Activated T-helper 17 cell treated with anti-CD3 and anti-CD28 coated beads, Interleukin-2, amount 50 U/mL, for 72 hours (primary cell): ENCODE data around the gene TMEM40. TPM values are rescaled to one million over a fixed set of nuclear protein-coding genes. Genes with fewer than 3 reads are reported as not detected.

Experiments used
- ATAC-seq: fragments of 150-1000 bp; cut with Tn5 transposase; replicated peaks from 2 replicates; pipeline ENCODE4 v1.10.0; 2021; ENCODE audit warnings: mild to moderate bottlenecking, moderate library complexity
- H3K27ac Mint-ChIP-seq: one replicate; pipeline ENCODE4 v1.8.0; 2022; ENCODE audit warnings: mixed read lengths
- H3K27me3 Mint-ChIP-seq: one replicate; pipeline ENCODE4 v1.8.0; 2022; ENCODE audit warnings: mixed read lengths
- H3K36me3 Mint-ChIP-seq: one replicate; pipeline ENCODE4 v1.8.0; 2022; ENCODE audit warnings: low read depth, mild to moderate bottlenecking, mixed read lengths
- H3K4me1 Mint-ChIP-seq: one replicate; pipeline ENCODE4 v1.8.0; 2022; ENCODE audit warnings: mixed read lengths
- H3K4me3 Mint-ChIP-seq: one replicate; pipeline ENCODE4 v1.8.0; 2022; ENCODE audit warnings: mild to moderate bottlenecking, mixed read lengths
- H3K9me3 Mint-ChIP-seq: one replicate; pipeline ENCODE4 v1.8.0; 2022; ENCODE audit warnings: mixed read lengths
- total RNA-seq, 2 donors: library from RNA; stranded (reverse); gene quantifications; one replicate each; pipeline ENCODE4 v1.2.3, GENCODE V29; 2022

Gene TMEM40
- total RNA-seq, 2 donors from 2014 or later, result not detected

DNA sequence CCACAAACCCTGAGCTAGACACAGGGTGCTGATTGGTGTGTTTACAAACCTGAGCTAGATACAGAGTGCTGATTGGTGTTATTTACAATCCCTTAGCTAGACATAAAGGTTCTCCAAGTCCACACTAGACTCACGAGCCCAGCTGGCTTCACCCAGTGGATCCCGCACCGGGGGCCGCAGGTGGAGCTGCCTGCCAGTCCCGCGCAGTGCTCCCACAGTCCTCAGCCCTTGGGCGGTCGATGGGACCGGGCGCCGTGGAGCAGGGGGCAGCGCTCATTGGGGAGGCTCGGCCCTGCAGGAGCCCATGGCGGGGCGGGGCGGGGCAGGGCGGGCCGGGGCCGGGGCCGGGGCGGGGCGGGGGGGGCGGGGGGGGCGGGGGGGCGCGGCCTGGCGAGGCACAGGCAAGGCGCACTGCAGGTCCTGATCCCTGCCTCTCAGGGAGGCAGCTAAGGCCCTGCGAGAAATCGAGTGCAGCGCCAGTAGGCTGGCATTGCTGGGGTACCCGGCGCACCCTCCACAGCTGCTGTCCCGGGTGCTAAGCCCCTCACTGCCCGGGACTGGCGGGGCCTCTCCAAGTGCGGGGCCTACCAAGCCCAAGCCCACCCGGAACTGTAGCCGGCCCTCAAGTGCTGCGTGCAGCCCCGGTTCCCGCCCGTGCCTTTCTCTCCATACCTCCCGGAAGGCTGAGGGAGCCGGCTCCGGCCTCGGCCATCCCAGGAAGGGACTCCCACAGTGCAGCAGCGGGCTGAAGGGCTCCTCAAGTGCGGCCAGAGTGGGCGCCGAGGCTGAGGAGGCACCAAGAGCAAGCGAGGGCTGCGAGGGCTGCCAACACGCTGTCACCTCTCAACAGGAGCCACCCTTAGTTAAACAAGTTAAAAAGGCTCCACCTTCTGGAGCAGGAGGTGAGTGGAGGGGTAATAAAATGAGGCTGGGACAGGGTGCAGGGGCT is 9.8 kb upstream of the TMEM40 start:
- Mint-ChIP-seq H3K36me3 (no peaks in the 10 kb centered on the region), H3K27ac (no peak overlapping the region), H3K4me1 (no peaks in the 10 kb centered on the region), H3K4me3 (no peak overlapping the region), H3K27me3 (no peaks in the 10 kb centered on the region), H3K9me3 (no peaks in the 10 kb centered on the region)
- ATAC-seq, result no peak

DNA sequence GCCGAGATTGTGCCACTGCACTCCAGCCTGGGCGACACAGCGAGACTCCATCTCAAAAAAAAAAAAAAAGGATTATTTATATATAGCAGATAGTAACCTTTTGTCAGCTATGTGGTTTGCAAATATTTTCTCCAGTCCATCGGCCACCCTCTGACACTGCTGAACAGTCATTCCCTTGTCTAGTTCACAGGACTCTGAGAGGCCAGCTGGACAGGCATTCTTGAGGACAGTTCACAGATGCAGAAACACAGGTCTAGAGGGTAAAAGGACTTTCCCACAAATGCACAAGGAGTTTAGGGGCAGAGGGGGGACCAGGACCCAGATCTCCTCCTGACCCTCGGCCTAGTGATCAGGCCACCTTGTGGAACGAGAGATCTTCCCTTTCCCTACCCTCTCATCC is 7.5 kb upstream of the TMEM40 start:
- Mint-ChIP-seq H3K27me3 (no peaks in the 10 kb centered on the region), H3K4me1 (no peaks in the 10 kb centered on the region), H3K9me3 (no peaks in the 10 kb centered on the region), H3K4me3 (no peak overlapping the region), H3K27ac (no peak overlapping the region), H3K36me3 (no peaks in the 10 kb centered on the region)
- ATAC-seq, result no peak

DNA sequence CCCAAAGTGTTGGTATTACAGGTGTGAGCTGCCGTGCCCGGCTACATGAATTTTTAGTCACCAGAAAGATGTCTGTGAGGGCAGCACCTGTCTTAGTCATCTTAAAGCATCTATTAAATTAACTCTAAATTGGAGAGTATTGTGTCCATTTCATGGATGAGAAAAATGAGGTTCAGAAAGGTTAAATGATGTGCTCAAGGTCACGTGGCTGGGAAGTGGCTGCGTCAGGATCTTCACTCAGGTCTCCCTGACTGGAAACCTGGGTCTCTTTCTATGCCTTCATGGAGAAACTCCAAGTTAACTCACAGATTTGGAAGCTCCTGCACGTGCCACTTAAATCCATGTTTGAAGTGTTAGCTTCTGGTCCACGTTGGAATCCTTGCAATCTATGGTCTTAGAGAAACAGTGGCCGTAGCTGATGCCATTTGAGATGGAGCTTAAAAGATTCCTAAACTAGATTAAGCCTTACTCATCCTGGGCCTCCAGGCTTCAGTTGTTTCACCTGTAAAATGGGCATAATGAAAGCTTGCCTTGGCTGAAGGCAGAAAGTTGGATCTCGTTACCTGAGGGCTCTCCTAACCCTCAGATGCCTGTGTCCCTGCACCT is 5.2 kb upstream of the TMEM40 start:
- Mint-ChIP-seq H3K27me3 (peaks cover 11% of the 10 kb centered on the region), H3K36me3 (no peaks in the 10 kb centered on the region), H3K27ac (no peak overlapping the region), H3K4me3 (no peak overlapping the region), H3K9me3 (no peaks in the 10 kb centered on the region), H3K4me1 (no peaks in the 10 kb centered on the region)
- ATAC-seq, result no peak

DNA sequence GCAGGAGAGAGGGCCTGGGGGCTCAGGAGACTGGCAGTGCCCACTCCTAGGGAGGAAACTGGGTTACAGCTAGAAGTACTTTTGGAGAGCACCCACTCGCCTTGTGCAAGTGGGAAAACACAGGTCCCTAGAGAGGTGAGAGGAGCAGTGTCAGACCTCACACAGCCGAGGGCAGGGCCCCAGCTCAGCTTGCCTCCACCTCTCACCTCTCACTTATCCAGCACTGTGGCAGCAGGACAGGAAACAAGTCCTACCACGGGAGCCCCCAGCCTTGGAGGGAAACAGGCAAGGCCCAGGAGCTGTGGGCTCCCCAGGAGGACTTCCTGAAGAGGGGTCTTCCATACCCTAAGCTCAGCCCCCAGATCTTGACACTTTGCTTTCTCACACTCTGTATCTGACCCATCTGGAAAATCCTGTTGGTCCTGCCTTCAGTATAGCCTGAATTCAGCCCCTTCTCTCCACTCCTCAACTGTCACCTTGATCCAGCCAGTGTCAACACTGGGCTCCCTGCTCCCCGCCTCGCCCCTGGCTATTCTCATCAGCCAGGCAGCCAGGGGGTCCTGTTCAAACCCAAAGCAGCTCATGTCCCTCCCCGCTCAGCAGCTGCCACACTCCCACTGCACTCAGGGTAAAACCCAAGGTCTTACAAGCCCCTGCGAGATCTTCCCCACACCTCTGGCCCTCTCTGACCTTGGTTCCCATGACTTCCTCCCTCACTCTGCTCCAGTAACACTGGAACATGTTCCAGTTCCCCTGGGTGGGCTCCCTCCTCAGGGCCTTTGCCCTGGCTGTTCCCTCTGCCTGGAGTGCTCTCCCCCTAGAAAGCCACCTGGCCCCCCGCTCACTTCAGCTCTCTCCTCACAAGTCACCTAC is 870 bp upstream of the TMEM40 start:
- no peaks in the 10 kb centered on the region for H3K36me3 Mint-ChIP-seq
- H3K27ac Mint-ChIP-seq, result no peak overlapping the region
- H3K27me3 Mint-ChIP-seq, result peaks cover 19% of the 10 kb centered on the region
- ATAC-seq, result no peak
- no peaks in the 10 kb centered on the region for H3K9me3 Mint-ChIP-seq
- peaks cover 10% of the 10 kb centered on the region for H3K4me1 Mint-ChIP-seq
- H3K4me3 Mint-ChIP-seq, result no peak overlapping the region

DNA sequence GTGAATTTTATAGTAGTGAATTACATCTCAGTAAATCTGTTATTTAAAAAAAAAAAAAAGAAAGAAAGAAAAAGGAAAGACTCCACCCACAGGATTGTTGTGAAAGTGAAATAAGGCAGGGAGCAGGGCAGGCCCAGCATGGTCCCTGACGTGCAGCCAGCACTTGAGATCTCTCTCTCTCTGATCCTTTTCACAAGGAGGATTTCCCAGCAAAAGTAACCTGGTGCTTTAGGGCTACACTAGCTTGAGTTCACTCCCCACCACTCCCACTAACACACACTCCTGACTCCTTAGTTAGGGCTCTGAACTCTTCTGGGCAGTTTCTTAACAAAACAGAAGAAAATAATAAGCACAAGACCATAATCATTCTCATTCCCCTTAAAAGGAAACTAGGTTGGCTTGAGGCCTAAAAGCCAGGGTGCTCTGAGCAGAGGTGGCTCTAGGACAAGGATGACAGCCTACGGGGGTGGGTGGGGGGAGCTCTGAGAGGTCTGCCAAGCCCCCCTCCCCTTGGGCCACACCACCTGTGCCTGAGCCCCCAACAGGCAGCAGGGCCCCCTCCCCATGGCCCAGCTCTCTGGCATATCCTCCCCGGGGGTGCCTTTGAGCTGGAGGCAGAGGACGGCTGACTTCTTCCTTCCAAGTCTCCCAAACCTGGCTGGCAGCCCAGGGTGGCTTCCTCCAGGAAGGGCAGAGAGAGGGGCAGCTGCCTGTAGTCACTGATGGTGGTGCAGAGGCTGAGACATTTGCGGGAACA is 856 bp downstream of the TMEM40 start:
- Mint-ChIP-seq H3K36me3 (no peaks in the 10 kb centered on the region), H3K9me3 (no peaks in the 10 kb centered on the region), H3K4me3 (no peak overlapping the region), H3K27me3 (peaks cover 19% of the 10 kb centered on the region), H3K27ac (no peak overlapping the region), H3K4me1 (peaks cover 10% of the 10 kb centered on the region)
- ATAC-seq, result peak; percentile 38

DNA sequence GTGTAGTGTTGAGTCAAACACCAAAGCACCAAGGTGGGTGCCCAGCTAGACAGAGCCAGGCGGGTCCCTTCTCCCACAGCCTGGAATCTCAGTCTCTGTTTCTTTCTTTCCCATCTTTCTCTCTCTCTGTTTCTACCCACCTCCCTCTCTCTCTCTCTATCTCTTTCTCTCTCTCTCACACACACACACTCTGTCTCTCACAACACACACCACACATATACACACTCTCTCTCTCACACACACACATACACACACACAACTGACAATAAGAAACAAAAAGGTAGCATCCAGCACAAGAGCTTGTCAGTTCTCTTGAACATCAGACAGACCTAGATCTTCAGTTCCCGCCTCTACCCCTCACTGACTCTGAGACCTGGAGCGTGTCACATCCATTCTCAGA is 2.4 kb downstream of the TMEM40 start:
- Mint-ChIP-seq H3K36me3 (no peaks in the 10 kb centered on the region), H3K4me3 (no peak overlapping the region), H3K4me1 (peaks cover 10% of the 10 kb centered on the region), H3K9me3 (no peaks in the 10 kb centered on the region), H3K27ac (no peak overlapping the region), H3K27me3 (peaks cover 19% of the 10 kb centered on the region)
- ATAC-seq, result no peak

DNA sequence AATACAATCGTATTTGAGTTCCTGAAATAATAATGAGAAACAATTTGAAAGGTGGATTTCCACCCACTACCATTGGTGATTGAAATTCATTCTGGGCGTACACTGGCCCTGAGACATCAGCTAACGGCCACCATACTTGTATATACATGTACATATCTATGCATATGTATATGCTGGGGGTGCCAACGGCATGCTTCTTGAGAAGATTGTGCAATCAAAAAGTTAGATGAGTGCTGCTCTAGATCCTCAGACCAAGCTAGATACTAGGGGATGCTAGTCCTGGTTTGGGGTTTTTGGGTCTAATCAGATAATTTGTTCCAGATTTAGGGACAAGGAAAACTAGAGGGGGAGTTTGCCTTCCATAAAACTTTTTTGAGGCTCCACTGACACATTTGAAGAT is 2.9 kb downstream of the TMEM40 start:
- no peak overlapping the region for H3K27ac Mint-ChIP-seq
- H3K4me1 Mint-ChIP-seq, result peaks cover 10% of the 10 kb centered on the region
- no peak for ATAC-seq
- no peaks in the 10 kb centered on the region for H3K9me3 Mint-ChIP-seq
- H3K4me3 Mint-ChIP-seq, result no peak overlapping the region
- no peaks in the 10 kb centered on the region for H3K36me3 Mint-ChIP-seq
- peaks cover 19% of the 10 kb centered on the region for H3K27me3 Mint-ChIP-seq

DNA sequence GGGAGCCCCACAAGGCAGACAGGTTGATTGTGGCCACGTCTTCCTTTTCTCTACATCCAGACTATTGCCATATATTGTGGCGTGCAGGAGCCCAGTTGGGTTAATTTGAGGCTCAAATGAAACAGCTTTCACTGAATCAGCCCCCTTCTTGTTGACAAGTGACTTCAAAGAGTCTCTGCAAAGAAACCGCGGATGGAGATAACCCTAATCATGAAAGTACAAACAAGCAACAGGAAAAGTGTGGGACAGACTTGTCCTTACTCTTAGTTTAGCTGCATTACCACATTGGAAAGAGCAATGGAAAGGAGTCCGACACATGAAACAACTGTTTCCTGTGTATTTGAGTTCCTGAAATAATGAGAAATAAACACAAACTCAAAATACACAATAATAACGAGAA is 3.3 kb downstream of the TMEM40 start:
- H3K4me1 Mint-ChIP-seq, result peaks cover 13% of the 10 kb centered on the region
- ATAC-seq, result no peak
- no peaks in the 10 kb centered on the region for H3K36me3 Mint-ChIP-seq
- no peaks in the 10 kb centered on the region for H3K9me3 Mint-ChIP-seq
- H3K27me3 Mint-ChIP-seq, result peaks cover 15% of the 10 kb centered on the region
- no peak overlapping the region for H3K4me3 Mint-ChIP-seq
- no peak overlapping the region for H3K27ac Mint-ChIP-seq

DNA sequence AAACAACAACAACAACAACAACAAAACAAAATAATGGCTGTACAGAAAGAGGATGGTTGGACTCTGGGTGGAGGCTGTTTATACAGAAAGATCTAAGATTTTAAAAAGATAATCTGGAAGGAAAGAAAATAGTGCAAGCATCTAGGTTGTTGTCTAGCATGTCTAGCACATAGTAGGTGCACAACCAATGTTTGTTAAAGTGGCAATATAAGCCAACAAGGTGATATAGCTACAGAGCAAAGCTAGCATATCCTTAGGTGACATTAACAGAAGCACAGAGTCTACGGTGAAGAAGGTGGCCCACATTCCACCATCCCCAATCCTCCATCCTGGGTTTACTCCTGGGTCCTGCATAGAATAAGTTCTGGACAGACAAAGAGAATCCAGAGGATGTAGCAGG is 4.7 kb downstream of the TMEM40 start:
- Mint-ChIP-seq H3K9me3 (no peaks in the 10 kb centered on the region), H3K4me1 (peaks cover 16% of the 10 kb centered on the region), H3K4me3 (no peak overlapping the region), H3K27ac (no peak overlapping the region), H3K36me3 (no peaks in the 10 kb centered on the region), H3K27me3 (peaks cover 8% of the 10 kb centered on the region)
- ATAC-seq, result no peak

DNA sequence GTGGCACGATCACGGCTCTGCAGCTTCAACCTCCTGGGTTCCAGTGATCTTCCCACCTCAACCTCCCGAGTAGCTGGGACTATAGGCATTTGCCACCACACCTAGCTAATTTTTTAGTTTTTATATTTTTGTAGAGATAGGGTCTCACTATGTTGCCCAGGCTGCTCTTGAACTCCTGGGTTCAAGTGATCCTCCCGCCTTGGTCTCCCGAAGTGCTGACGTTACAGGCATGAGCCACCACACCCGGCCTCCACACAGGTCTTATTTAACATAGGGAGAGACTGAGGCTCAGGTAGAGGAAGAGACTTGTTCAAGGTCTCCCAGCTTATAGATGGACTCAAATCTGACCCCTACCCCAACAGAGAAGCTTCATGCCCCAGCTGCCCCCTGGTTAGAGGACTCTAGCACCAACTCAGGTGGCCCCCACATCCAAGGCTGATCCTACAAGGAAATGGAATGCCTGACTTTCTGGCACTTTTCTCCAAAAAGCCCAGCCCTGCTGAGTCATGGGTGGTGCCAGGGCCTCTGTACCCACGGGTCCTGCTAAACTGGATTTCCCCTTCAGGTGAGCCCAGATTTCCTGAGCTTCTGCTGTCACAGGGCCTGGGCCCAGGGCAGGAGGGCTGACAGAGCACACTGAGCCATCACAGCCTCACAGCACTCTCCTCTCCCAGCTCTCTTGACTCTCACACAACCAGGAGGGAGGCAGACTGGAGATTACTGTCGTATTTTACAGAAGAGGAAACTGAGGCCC is 5.6 kb downstream of the TMEM40 start:
- Mint-ChIP-seq H3K27me3 (peaks cover 8% of the 10 kb centered on the region), H3K27ac (no peak overlapping the region)

DNA sequence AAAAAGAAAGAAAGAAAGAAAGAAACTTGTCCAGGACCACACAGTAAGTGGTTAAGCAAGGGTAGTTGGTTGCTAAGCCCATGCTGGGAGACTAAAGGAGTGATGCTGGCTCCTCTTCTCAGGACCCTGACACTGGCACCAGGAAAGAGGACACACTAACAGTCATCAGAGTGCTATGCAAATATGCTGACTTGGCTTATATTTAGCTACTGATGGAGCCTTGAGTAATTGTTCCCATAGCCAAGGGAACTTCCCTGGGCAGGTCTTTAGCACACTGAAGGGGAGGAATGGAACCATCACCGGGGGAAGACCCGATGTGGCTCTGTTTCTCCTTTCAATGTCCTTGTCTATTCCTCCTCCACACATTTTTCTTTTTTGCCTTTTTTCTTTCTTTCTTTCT is 6.2 kb downstream of the TMEM40 start:
- peaks cover 16% of the 10 kb centered on the region for H3K4me1 Mint-ChIP-seq
- no peaks in the 10 kb centered on the region for H3K9me3 Mint-ChIP-seq
- ATAC-seq, result peak; percentile 64
- no peaks in the 10 kb centered on the region for H3K36me3 Mint-ChIP-seq
- H3K4me3 Mint-ChIP-seq, result no peak overlapping the region
- no peak overlapping the region for H3K27ac Mint-ChIP-seq
- peaks cover 8% of the 10 kb centered on the region for H3K27me3 Mint-ChIP-seq

More for the DNA sequence above, 5.6 kb downstream of the TMEM40 start:
- no peak overlapping the region for H3K4me3 Mint-ChIP-seq
- no peak for ATAC-seq
- H3K4me1 Mint-ChIP-seq, result peaks cover 16% of the 10 kb centered on the region
- H3K9me3 Mint-ChIP-seq, result no peaks in the 10 kb centered on the region
- H3K36me3 Mint-ChIP-seq, result no peaks in the 10 kb centered on the region

DNA sequence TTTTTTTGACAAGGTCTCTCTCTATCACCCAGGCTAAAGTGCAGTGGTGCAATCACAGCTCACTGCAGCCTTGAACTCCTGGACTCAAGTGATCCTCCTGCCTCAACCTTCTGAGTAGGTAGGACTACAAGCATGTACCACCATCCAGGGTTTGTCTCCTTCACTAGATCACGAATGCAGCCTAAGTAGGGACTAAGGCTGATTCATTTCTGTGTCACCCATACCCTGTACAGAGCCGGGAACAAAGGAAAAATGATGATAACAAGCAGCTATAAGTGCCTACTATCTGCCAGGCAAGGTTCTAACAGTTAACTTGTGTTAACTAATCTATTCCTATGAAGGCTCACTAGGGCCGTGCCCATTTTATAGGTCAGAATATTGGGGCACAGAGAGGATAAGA is 7.0 kb downstream of the TMEM40 start:
- H3K4me1 Mint-ChIP-seq, result peaks cover 16% of the 10 kb centered on the region
- H3K9me3 Mint-ChIP-seq, result no peaks in the 10 kb centered on the region
- no peak for ATAC-seq
- H3K27me3 Mint-ChIP-seq, result peaks cover 8% of the 10 kb centered on the region
- no peak overlapping the region for H3K27ac Mint-ChIP-seq
- H3K36me3 Mint-ChIP-seq, result no peaks in the 10 kb centered on the region
- H3K4me3 Mint-ChIP-seq, result no peak overlapping the region

DNA sequence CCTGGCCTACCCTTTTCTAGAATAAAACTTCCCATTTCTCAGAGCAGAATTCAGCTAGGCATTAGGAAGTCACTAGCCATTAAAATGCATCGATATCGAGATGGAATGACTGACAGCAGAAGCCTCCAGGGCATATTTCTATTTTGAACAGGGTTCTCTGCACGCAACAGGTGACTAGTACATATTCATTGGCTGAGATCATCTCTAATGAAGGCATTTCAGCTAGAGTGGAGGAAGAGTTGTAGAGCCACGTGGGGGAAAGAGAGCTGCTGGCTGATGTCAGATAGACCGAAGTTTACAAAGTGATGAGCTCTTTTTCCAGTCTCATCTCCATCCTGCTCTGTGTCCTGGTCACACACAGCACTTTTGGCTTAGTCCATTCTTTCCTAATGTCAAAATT is 7.5 kb downstream of the TMEM40 start:
- Mint-ChIP-seq H3K4me3 (no peak overlapping the region), H3K27me3 (peaks cover 5% of the 10 kb centered on the region), H3K27ac (no peak overlapping the region), H3K9me3 (no peaks in the 10 kb centered on the region), H3K4me1 (peaks cover 12% of the 10 kb centered on the region), H3K36me3 (no peaks in the 10 kb centered on the region)
- no peak for ATAC-seq
